AG09319 (cell line): ENCODE measurements around the gene KAT2B.

Source experiments
- DNase-seq: peaks from one replicate; pipeline ENCODE4 v3.0.0-alpha.2; 2010; ENCODE audit warnings: low read depth; ENCODE audit errors: extremely low read depth
- CTCF ChIP-seq: IDR thresholded peaks from 2 replicates; pipeline ENCODE4 v1.5.1; 2011; ENCODE audit warnings: low read depth, mild to moderate bottlenecking, inconsistent platforms, low read length, moderate library complexity

The KAT2B gene

GRCh38 chr3:20051123-20051806, 11.0 kb downstream of the KAT2B start:
- no peak for TF ChIP-seq CTCF
- no peak for DNase-seq

GRCh38 chr3:20052851-20053250, 12.6 kb downstream of the KAT2B start:
- no peak for DNase-seq
- TF ChIP-seq CTCF, result no peak

- no peak for TF ChIP-seq CTCF
- no peak for DNase-seq
Observed at GRCh38 chr3:20054549-20054987, 14.3 kb downstream of the KAT2B start.

GRCh38 chr3:20055020-20055775, 15.0 kb downstream of the KAT2B start:
- DNase-seq, result no peak
- TF ChIP-seq CTCF, result no peak

- no peak for TF ChIP-seq CTCF
- DNase-seq, result no peak
Observed at GRCh38 chr3:20055842-20056241, 15.6 kb downstream of the KAT2B start.

- no peak for TF ChIP-seq CTCF
Observed at GRCh38 chr3:20056725-20057611, 16.7 kb downstream of the KAT2B start.

More at GRCh38 chr3:20056725-20057611, 16.7 kb downstream of the KAT2B start:
- no peak for DNase-seq
